Stimulated activated CD8-positive, alpha-beta memory T cell treated with anti-CD3 and anti-CD28 coated beads, Interleukin-4, amount 100 ng/mL, for 4 hours (primary cell): ENCODE measurements around the gene ID1.
"Not testable (repeated sequence)": the region's sequence is repeated elsewhere in the genome, so short reads cannot be mapped to it uniquely, and the experiment has no call there.

Experiments used
- DNase-seq, 2 donors: peaks; one replicate each; pipeline ENCODE4 v3.0.0-alpha.2; 2020; ENCODE audit warnings: low read depth in 2 of 2, low spot score in 1 of 2

ID1 gene

DNA sequence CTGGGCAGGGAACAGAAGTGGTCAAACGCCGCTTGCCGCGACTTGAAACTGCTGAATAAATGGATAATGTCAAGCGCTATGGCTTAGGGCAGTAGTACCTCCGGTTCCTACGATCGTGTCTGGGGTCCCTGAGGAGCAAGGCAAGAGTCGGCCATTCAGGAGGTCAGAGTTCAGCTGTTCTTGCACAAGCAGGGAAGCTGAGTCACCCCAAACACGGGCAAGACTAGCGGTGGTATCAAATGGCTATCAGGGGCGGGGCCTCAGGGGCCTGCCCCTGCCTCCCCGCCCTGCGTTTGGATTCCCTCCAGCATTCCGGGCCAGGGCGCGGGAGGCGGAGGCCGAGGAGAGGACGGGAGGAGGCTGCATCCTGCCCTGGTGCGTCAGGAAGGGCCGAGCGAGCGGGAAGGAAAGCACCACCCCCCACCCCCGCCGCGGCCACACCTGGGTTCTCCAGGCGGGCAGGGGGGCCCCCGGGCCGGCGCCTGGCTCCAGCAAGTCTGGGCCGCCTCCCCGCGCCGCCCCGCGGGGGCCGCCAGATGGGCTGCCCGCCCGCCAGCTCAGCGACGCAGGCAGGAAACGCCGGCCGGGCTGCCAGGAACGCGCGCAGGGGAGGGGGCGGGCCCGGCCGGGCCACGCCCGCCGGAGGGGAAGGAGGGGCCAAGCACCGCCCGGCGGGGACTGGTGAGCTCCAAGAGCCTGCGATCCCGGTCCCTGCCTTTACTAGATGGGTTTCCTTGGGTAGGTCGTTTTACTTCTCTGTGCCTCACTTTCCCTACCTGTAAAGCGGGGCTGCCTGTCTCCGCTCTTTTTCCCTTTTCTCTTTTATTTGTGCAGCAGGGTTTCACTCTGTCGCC is 32.2 kb upstream of the ID1 start:
- DNase-seq = peak; percentile 63 to 71

DNA sequence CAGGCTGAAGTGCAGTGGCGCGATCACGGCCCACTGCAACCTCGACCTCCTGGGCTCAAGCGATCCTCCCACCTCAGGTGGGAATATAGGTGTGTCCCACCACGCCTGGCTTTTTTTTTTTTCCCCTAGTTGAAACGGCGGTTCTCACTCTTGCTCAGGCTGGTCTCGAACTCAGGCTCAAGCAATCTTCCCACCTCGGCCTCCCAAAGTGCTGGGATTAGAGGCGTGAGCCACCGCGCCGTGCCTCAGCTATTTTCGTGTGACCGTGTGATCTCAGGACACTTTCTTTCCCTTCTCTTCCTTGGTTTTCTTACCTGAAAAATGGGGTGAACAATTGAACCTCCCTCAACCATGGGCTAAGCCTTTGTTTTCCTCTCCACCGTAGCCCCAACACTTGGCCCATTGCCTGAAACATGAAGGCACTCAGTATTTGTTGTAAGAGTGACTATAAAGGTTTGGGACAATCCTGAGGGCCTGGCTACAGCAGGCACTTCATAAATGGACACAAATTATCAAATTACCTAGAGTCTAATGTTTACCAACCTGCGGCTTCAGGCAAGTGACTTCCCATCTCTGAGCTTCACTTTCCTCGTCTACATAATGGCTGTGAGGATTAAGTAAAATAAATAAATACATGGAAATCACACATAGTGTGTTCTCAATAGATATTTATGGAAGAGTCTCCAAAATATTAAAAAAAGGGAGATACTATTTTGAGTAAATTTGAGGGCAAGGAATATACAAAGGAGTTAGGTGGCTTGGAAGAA is 31.4 kb upstream of the ID1 start:
- DNase-seq = no peak

DNA sequence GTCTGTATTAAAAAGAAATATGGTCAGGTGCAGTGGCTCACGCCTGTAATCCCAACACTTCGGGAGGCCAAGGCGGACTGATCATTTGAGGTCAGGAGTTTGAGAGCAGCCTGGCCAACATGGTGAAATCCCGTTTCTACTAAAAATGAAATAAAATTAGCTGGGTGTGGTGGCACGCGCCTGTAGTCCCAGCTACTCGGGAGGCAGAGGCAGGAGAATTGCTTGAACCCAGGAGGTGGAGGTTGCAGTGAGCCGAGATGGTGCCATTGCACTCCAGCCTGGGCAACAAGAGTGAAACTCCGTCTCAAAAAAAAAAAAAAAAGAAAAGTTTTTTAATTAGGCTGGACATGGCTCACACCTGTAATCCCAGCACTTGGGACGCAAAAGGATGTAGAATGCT is 30.1 kb upstream of the ID1 start:
- not testable (repeated sequence) for DNase-seq

DNA sequence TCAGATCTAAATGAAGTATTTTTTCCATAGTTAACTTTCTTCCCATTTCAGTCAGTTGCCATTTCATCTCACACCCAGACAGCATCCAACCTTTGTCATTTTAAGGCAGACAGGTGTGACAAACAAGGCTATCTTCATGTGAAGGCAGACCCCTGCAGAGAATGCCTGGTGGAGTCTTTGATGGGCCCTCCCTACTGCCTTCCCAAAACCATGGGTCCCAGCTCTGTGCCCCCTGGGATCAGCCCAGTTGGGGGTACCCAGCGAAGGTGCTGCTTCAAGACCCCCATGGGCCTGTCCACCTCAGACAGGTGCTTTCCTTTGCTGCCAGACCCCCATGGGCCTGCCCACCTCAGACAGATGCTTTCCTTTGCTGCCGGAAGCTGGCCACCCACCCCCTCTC is 28.3 kb upstream of the ID1 start:
- no peak for DNase-seq

DNA sequence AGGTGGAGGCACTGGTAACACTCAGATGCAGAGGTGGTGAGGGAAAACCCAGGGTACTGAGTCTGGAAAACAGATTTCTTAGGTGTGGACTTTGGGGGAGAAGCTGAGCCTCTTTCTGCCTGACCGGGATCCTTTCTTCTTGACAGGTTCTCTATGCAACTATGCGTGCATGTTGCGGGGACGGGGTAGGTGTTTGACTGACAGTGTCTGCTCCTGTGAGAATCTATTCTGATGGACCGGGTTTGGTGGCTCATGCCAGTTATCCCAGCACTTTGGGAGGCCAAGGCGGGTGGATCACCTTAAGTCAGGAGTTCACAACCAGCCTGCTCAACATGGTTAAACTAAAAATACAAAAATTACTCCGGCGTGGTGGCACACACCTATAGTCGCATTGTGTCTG is 27.9 kb upstream of the ID1 start:
- no peak for DNase-seq

DNA sequence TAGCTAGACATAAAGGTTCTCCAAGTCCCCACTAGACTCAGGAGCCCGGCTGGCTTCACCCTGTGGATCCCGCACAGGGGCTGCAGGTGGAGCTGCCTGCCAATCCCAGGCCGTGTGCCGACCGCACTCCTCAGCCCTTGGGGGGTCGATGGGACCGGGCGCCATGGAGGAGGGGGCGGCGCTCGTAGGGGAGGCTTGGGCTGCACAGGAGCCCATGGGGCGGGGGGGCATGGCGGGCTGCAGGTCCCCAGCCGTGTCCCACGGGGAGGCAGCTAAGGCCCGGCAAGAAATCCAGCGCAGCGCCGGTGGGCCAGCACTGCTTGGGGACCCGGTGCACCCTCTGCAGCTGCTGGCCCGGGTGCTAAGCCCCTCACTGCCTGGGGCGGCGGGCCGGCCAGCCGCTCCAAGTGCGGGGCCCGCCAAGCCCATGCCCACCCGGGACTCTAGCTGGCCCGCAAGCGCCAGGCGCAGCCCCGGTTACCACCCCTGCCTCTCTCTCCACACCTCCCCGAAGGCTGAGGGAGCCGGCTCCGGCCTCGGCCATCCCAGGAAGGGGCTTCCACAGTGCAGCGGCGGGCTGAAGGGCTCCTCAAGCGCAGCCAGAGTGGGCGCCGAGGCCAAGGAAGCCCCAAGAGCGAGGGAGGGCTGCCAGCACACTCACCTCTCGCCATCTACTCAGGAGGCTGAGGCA is 26.5 kb upstream of the ID1 start:
- DNase-seq = no peak

DNA sequence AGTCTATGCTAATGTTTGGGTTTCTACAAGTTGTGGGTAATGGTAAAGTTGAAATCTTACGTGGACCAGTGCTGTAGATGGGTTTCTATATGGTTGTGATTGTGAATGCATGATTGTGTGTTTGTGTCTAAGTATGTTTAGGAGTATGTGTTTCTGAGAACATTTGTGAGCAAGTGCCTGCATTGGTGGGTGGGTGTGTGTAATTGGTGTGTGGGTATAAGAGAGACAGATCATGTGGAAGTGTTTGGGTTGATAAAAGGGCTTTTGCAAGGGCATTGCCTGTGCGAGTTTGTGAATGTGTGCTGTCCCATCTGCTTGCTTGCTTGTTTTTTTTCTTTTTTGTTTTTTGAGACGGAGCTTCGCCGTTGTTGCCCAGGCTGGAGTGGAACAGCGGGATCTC is 25.8 kb upstream of the ID1 start:
- no peak for DNase-seq

DNA sequence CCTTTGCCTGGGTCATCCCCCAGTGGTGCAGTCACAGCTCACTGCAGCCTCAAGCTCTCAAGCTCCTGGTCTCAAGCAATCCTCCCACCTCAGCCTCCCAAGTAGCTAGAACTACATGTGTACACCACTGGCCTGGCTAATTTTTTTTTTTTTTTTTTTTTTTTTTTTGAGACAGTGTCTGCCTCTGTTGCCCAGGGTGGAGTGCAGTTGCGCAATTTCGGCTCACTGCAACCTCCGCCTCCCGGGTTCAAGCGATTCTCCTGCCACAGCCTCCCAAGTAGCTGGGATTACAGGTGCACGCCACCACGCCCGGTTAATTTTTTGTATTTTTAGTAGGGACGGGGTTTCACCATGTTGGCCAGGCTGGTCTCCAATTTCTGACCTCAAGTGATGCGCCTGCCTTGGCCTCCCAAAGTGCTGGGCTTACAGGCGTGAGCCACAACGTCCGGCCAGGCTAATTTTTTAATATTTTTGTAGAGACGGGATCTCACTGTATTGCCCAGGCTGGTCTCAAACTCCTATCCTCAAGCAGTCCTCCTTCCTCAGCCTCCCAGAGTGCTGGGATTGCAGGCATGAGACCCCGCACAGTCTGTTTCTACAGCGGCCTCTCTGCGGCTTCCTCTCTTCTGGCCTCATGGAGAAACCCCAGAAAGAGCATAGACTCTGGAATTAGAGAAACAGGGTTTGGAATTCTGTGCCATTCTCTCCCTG is 25.0 kb upstream of the ID1 start:
- DNase-seq = not testable (repeated sequence)

DNA sequence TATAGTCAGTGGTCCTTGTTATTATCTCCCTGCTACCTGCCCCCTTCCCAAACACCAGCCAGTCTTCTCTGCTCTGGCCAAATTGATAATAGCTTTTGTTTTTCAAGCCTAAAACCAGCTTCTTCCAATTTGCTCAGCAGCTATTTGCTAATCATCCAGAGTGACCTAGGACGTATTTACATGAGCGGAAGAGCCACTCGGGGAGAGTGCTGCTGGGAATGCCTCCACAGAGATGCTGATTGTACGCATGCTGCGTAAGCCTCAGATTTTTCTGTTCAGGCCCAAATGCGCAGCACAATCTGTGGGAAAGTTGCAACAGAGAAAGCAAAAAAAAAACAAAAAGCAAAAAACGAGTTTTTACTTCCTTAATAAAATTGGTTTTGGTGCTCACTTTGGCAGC is 24.4 kb upstream of the ID1 start:
- DNase-seq = no peak

DNA sequence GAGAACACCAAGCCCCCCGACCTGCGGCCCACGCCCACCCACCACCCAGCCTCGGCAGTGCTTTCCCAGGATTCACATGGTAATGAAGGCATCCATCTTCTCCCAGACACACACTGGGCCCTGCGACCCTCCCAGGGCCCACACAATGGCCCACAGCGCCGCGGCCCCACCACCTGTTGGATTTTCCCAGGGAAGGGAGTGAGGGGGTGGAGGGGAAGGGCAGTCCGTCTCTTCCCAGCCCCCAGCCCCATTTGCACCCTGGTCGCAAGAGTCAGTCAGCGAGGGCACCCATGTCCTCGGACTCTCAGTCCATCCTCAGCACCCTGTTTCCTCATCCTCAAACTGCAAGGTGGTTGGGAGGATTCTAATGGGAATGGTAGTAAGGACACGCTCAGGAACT is 23.7 kb upstream of the ID1 start:
- no peak for DNase-seq

DNA sequence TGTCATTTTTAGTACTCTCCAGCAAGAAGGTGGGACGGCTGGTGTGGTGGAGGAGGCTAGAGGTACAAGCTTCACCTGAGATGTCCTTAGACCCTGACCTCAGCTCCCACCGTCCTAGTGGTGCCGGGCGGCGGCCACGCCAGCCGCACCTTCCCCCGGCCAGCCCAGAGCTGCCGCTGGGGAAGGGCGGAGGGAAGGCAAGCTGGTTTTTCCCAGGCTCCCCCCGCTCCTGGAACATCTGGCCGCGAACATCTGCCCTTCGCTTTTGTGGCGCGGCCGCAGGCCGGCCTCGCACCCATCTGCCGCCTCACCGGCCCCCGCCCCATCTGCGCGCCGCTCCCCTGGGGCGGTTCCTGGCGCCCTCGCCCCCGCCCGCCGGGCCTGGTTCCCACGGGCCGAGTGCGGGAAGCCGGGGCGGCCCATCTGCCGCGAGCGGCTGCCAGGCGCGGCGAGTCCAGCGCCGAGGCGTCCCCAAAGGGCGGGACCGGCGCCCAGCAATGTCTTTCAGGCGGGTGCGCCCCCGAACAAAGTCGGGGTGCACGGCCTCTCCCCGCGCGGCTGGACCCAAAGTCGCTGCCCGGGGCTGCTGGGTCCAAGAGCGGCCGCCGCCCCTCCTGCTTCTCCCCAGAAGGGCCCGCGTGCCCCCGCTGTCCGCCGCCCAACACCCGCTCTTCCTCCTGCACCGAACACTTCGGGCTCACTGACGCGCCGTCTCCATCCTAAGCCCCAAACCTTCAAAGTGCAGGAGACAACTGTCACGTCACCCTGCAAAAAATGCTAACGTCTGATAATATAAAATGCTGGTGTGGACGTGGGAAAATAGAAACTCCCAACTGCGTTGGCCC is 17.3 kb upstream of the ID1 start:
- no peak for DNase-seq

DNA sequence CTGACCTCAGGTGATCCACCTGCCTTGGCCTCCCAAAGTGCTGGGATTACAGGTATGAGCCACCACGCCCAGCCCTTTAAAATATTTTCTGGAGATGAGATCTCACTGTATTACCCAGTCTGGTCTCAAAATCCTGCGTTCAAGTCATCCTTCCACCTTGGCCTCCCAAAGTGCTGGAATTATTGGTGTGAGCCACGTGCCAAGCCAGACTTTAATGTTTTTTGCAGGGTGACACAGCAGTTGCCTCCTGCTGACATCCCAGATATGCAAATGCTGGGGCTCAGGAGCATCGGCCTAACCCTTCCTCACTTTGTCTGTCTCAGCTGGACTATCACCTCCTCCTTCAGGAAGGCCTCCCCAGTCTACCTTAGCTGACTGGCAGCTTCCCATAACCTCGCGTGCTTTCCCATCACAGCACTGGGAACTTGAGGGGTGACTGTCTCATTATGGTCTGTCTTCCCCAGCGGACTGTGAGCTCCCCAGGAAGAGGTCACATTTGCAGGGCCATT is 14.3 kb upstream of the ID1 start:
- no peak for DNase-seq

DNA sequence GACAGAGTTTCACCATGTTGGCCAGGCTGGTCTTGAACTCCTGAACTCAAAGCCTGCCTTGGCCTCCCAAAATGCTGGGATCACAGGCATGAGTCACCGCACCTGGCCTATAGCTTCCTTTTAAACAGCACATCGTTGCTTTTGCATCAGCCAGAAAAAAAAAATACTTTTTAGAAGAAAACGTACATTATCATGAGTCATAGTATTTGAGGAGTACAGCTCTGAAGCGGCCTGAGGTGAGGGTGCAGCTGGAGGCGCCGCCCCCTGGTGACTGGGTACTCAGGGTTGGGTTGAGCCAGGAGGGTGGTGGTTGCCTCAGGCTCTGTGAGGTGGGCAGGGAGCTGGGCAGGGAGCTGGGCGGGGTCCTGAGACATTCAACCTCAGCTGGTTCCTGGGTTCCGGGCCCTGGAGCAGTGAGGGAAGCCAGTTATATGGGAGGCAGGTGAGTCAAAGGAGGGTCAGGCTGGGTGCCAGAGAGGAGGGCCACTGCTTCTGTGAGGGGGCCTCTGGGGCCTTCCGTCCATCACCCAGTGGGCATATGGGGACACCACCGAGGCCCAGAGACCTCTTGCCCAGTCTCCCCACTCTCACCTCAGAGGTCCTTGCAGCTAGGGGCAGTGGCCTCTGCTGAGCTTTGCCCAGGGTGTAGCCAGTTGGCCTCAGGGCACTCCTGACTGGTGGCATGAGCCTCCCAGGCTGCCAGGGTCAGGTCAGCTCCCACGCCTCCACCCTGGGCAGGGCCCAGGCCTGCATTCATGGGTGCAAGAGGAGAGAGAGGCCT is 11.7 kb upstream of the ID1 start:
- DNase-seq = no peak

DNA sequence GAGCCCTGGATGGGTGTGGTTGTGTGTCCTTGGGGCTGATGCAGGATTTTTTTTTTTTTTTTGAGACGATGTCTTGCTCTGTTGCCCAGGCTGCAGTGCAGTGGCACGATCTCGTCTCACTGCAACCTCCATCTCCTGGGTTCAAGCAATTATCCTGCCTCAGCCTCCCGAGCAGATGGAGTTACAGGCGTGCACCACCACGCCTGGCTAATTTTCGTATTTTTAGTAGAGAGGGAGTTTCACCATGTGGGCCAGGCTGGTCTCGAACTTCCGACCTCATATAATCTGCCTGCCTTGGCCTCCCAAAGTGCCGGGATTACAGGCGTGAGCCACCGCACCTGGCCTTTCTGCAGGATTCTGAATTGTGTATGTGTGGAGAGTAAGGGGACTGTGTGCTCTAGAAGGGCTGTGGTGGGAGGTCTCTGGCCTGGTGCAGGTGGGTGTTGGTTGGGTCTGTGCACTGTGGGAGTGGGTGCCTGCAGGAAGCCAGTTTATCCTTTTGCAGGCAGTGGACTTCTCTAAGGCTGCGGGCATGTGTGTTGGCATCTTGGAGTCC is 11.0 kb upstream of the ID1 start:
- DNase-seq = no peak

DNA sequence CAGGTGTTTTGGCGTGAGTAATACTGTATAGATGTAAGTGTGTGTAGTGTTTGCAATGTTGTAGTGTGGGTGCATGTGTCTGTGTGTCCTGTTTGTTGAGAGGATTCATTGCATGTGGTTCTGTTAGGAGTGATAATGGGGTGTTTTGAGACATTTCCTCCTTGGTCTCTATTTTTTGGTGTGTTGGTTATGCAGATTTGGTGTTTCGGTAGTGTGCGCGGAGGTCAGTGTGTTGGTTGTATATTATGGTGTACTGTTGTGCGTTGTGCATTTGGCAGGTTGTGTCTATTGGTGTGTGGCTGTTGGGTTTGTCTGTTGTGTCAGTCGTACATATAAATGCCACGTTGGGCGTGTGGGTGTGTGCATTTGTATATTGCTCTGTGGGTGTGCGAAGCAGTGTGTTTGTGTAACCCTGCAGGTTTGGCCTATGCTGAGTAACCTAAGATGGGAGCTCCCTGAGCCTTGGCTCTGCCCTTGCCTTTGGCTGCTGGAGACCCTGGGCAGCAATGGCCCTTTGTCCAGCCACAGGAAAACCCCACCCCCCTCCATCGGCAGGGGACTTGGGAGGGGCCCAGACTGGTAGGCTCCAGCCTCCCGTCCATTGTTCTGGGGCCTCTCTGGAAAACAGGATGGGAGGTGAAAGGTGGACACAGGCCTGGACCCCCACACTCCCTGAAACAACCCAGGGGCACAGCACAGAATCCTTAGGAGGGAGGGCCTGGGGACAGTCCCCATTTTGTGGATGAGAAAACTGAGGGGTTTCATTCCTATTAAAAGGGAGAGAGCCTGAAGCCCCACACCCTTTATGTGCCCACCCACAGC is 10.3 kb upstream of the ID1 start:
- no peak for DNase-seq

DNA sequence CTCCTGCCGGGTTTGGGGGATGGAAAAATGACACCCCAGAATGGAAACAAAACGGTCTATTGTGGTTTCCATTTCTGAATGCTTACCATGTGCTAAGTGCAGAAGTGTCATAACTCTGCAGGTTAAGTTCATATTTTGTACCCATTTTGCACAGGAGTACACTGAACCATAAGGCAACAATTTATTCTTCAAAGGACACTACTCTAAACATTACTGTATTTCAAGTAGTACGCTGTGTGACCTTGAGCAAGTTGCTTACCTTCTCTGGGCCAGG is 9.8 kb upstream of the ID1 start:
- DNase-seq = no peak

DNA sequence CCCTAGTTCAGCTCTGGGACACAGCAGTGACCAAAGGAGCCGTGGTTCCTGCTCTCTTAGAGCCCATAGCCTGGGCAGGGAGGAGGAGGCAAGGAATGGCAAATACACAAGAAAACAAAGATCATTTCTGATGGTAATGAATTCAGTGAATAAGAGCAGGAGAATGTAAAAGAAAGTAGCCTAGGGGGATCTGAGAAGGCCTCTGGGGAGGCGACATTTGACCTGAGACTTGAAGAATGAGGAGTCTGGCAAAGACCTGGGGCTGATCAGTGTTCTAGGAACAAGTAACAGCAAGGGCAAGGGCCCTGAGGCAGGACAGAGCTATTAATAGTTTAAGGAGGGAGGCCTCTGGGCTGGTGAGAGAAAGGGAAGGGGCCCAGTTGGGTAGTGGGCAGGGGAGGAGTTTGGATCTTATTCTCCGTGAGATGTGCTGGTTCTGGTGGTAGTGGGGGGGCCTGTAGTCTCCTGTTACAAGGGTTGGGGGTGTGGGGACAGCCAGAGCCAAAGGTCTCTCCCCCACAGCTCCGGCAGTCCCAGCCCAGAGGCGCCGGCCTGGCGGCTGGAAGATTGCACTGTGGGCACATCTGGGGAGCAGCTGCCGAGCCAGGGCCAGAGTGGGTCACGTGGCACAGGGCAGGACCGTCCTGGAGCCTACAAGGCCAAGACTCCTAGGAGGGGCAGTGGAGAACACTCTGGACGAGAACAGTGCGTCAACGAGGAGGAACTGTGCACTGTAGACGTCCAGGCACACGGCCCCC is 9.3 kb upstream of the ID1 start:
- no peak for DNase-seq

DNA sequence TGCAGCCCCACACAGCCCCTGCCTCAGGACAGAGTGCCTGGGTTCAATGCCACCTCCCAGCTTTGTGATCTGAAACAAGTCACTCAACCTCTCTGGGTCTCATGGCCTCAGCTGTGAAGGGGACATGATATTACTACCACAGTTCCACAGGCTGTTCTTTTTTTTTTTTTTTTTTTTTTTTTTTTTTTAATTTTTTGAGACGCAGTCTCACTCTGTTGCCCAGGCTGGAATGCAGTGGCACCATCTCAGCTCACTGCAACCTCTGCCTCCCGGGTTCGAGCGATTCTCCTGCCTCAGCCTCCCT is 8.7 kb upstream of the ID1 start:
- not testable (repeated sequence) for DNase-seq
